Testis (tissue), 2 donors: ENCODE results near the gene CDC25B.

Experiments used
- POLR2A ChIP-seq: fragments of 450-650 bp; IDR thresholded peaks from one replicate; pipeline ENCODE4 v1.6.1; 2017; ENCODE audit warnings: antibody characterized with exemption, mild to moderate bottlenecking, moderate library complexity
- TF ChIP-seq, protein P1 (sequence below), 3 experiments: fragments of 450-650 bp in 2 of 3; fragments of 200-600 bp in 1 of 3; sonication (generic) in 1 of 3; IDR thresholded peaks; one replicate each; pipeline ENCODE4 v1.5.1; 2016 to 2019; ENCODE audit warnings: antibody characterized with exemption in 3 of 3, mild to moderate bottlenecking in 2 of 3, moderate library complexity in 1 of 3

GRCh38 chr20:3803289-3803688 is 7.2 kb downstream of the CDC25B start:
- TF ChIP-seq, protein P1, sequence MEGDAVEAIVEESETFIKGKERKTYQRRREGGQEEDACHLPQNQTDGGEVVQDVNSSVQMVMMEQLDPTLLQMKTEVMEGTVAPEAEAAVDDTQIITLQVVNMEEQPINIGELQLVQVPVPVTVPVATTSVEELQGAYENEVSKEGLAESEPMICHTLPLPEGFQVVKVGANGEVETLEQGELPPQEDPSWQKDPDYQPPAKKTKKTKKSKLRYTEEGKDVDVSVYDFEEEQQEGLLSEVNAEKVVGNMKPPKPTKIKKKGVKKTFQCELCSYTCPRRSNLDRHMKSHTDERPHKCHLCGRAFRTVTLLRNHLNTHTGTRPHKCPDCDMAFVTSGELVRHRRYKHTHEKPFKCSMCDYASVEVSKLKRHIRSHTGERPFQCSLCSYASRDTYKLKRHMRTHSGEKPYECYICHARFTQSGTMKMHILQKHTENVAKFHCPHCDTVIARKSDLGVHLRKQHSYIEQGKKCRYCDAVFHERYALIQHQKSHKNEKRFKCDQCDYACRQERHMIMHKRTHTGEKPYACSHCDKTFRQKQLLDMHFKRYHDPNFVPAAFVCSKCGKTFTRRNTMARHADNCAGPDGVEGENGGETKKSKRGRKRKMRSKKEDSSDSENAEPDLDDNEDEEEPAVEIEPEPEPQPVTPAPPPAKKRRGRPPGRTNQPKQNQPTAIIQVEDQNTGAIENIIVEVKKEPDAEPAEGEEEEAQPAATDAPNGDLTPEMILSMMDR (IDR thresholded peaks at IDR 0.05) = no peak
- no peak for TF ChIP-seq POLR2A
